GM12801 (cell line): Measurements from ENCODE around the gene SPON1.

Source experiments
- CTCF ChIP-seq: IDR thresholded peaks from one replicate; pipeline ENCODE4 v1.5.1; 2011; ENCODE audit warnings: control low read depth; ENCODE audit not compliant: insufficient read length; ENCODE audit errors: extremely low read depth

The SPON1 gene

DNA sequence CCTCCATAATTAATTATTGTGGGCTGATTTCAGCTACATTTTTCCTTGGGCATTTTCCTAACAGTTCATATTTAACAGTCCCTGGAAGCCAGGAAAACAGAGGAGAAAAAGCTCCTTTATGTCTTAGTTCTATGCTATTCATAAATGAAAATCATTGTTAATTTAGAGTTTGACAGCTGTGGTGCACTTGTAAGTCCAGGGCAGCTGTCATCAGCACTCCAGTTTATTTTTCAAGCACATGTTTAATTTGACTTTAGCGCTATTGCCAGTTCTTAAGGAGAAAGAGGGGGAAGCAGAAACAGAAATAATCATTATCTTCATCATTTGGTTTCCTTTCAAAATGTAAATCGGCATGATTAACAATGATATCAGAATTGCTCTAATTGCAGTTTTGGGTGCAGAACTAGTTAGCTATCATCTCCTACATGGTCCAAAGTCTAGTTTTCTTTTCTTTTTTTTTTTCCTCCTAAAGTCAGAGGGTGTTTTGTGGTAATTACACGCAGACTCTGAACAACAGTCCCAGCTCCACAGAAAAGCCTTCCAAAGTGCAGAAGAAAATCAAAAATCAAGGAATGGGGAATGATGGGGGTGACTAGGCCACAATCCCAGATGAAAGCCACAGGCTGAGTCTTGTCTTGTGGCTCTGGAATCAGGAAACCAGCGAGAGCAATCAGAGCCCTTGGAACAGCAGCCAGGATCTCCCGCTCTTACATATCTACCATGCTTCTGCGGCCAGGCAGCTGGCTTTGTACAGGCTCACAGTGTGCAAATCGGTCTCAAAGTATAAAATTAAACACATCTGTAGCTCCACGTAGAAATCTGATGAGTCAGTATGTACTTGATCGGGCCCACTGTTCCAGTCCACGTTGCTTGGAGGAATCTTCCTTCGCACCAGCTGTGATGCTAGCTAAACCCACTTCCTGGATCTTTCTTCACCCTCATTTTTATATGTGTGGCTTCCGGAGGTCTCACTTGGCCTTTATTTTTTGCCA lies 91.9 kb downstream of the SPON1 start:
- no peak for TF ChIP-seq CTCF

- no peak for TF ChIP-seq CTCF
Measured at GRCh38 chr11:14055936-14056335, 93.4 kb downstream of the SPON1 start.

GRCh38 chr11:14058061-14058460 lies 95.5 kb downstream of the SPON1 start:
- no peak for TF ChIP-seq CTCF

GRCh38 chr11:14059491-14059890 lies 97.0 kb downstream of the SPON1 start:
- no peak for TF ChIP-seq CTCF

- TF ChIP-seq CTCF = no peak
Measured at GRCh38 chr11:14061721-14062120, 99.2 kb downstream of the SPON1 start.

DNA sequence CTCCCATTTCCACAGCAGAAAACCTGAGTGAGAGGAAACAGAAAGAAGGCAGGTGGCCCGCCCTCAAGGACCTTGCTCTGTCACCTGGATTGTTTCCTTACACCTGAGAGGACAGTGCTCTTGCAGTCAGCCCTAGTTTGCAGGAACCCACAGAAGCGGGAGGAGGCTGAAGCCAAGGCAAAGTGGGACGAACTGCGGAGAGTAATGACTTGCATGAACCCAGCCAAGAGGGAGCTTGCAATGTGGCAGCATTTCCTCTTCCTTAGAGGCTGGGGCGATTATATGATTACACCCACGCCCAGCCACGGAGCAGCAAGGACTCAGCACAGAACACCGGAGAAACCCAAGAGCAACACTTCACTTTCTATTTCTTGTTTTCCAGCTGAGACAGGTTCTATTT lies 102.6 kb downstream of the SPON1 start:
- TF ChIP-seq CTCF = no peak

DNA sequence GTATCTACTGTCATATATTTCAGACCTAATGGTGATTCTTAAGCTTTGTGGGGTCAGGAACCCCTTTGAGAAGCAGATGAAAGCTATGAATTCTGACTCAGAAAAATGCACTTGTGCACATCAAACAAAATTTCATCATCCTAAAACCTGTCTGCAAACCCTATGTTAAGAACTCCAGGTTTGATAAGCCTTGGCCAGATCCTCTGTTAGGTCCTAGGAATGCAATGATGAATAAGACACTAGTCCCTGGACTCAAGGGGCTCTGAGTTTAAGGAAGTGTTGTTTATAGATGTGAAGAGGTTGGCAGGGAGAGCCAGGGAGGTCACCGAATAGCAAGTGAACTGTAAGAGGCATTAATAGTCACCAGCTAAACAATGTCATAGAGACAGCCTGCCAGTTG lies 103.2 kb downstream of the SPON1 start:
- no peak for TF ChIP-seq CTCF
